Memory B cell (primary cell): ENCODE data around the gene ACR.

ENCODE experiments used
- ATAC-seq: fragments of 150-1000 bp; cut with Tn5 transposase; 2 replicates; pipeline ENCODE4 v1.10.0; 2021; ENCODE audit warnings: low read depth, mild to moderate bottlenecking, moderate library complexity
- DNase-seq, 2 donors: peaks; one replicate each; pipeline ENCODE4 v3.0.0; 2022; ENCODE audit warnings: low spot score in 2 of 2
- H3K27ac Mint-ChIP-seq: one replicate; pipeline ENCODE4 v1.8.0; 2022; ENCODE audit warnings: mild to moderate bottlenecking, moderate library complexity, mixed read lengths
- H3K27me3 Mint-ChIP-seq: one replicate; pipeline ENCODE4 v1.8.0; 2022; ENCODE audit warnings: mixed read lengths
- H3K36me3 Mint-ChIP-seq: one replicate; pipeline ENCODE4 v1.8.0; 2022; ENCODE audit warnings: mild to moderate bottlenecking, mixed read lengths
- H3K4me1 Mint-ChIP-seq: one replicate; pipeline ENCODE4 v1.8.0; 2022; ENCODE audit warnings: mixed read lengths
- H3K4me3 Mint-ChIP-seq: one replicate; pipeline ENCODE4 v1.8.0; 2022; ENCODE audit warnings: mild to moderate bottlenecking, moderate library complexity, mixed read lengths
- H3K9me3 Mint-ChIP-seq: one replicate; pipeline ENCODE4 v1.8.0; 2022; ENCODE audit warnings: mixed read lengths

ACR gene

DNA sequence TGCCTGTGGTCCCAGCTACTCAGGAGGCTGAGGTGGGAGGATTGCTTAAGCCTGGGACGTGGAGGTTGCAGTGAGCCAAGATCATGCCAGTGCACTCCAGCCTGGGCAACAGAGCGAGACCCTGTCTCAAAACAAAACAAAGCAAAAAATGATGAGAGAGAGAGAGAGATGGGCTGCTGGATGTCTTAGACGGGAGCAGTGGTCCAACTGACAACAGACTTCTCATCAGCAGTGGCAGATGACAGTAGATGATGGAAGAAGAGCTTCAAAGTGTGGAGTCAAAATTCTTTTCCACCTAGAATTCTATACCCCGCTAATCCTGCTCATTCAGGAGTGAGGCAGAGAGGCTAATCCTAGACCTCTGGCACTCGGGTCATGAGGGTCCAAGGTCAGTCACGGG is 29.0 kb upstream of the ACR start:
- Mint-ChIP-seq H3K4me1 (no peaks in the 10 kb centered on the region), H3K9me3 (no peaks in the 10 kb centered on the region), H3K27me3 (peaks cover 19% of the 10 kb centered on the region), H3K4me3 (no peak overlapping the region), H3K27ac (no peak overlapping the region), H3K36me3 (no peaks in the 10 kb centered on the region)
- ATAC-seq: no peak
- no peak for DNase-seq

DNA sequence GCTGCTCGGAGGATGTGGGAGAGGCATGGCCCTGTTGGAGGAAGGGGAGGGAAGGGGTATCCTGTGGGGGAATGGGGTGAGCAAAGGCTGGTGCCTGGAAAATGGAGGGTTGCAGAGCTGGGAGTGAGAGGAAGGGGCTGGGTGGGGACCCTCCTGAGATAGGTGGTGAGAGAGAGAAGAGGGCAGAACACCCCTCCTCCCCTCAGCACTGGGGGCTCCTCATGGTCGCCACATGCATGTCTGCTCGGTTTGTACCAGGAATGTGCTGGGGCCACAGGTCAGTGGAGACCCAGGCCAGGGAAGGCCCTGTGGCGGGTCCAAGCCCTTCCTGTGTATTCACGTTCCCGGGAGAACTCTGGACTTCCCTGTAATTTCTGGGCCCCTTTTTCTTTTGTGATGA is 27.8 kb upstream of the ACR start:
- H3K36me3 Mint-ChIP-seq: no peaks in the 10 kb centered on the region
- H3K27me3 Mint-ChIP-seq: peaks cover 19% of the 10 kb centered on the region
- H3K4me3 Mint-ChIP-seq: no peak overlapping the region
- H3K27ac Mint-ChIP-seq: no peak overlapping the region
- no peaks in the 10 kb centered on the region for H3K9me3 Mint-ChIP-seq
- ATAC-seq (no peak), DNase-seq (no peak)
- no peaks in the 10 kb centered on the region for H3K4me1 Mint-ChIP-seq

DNA sequence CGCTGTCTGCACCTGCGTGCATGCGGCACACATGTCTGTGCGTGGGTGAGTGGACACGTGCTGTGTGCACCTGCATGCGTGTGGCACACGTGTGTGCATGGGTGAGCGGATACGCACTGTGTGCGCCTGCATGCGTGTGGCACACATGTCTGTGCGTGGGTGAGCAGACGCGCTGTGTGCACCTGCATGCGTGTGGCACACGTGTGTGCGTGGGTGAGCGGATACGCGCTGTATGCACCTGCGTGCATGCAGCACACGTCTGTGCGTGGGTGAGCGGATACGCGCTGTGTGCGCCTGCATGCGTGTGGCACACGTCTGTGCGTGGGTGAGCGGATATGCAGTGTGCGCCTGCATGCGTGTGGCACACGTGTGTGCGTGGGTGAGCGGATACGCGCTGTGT is 27.1 kb upstream of the ACR start:
- Mint-ChIP-seq H3K4me3 (no peak overlapping the region), H3K36me3 (no peaks in the 10 kb centered on the region), H3K27me3 (peaks cover 20% of the 10 kb centered on the region), H3K27ac (no peak overlapping the region), H3K9me3 (no peaks in the 10 kb centered on the region), H3K4me1 (no peaks in the 10 kb centered on the region)
- ATAC-seq (no peak), DNase-seq (no peak)

DNA sequence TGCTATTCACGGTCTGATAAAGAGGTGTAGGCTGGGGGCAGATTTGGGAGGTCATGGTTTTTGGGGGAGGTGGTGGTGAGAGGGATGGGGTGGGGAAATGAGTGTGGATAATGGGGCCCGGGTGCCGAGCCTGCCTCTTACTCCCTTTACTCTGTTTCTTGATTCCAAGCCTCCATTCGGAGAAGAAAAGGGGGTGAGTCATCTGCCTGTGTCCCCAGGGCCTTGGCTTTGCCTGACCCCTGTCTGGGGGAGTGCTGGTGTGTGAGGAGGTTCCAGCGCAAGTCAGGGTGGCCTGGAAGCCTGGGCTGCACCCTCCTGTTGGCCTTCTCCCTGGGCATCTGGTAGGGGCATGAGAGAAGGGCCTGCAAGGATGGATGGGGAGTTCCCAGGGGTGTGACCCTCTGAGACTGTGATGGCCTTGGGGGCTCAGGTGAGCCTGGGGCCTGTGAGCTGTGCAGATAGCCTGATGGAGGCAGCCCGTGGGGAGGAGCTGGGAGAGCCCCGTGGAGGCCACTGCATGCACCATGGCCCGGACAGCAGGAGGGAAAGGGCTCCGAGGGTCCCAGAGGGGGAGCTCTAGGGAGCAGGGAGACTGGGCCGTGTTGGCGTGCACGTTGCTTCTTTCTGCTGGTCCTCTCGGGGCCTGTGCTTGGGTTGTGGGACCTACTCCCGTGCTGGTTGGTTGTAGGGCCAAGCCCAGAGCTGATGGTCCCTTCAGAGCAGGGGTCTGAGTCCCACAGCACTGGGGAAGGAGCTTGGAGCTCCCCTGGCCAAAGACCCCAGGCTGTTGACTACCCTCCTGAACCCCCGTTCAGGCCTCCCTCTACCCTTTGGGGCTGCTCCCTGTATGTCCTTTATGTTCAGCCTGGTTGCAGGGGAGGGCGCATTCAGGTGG is 26.3 kb upstream of the ACR start:
- DNase-seq: no peak
- Mint-ChIP-seq H3K4me1 (no peaks in the 10 kb centered on the region), H3K4me3 (no peak overlapping the region), H3K9me3 (no peaks in the 10 kb centered on the region), H3K27ac (no peak overlapping the region), H3K36me3 (no peaks in the 10 kb centered on the region), H3K27me3 (peaks cover 22% of the 10 kb centered on the region)
- ATAC-seq: no peak

DNA sequence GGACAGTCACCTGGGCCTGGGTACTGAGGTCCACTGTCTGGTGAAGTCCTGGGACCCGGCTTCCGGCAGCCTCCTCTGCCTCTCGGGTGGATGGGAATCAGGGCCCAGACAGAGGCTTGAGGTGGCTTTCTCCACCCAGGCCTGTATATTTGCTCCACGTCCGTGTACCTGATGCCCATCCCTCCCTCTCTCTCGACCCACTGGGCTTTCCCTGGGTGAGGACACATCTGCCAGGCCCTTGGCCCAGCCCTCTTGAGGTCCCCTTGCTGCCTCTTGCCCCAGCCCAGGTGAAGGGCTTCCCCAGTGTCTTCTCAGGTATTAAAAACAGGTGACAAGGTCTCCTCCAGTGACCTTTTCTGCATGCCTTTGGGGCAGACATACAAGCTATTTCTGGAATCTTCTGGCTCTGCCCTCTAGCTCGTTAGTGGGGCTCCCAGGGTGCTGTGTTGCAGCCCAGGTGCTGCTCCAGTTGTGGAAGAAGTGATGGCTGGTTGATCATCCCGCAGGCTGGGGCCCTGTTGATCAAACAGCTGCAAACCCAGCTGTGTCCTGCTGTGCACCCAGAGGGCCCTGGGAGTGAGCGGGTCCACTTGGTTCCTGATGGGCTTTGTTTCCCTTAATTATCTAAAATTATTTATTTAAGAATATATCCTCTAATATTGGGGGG is 25.5 kb upstream of the ACR start:
- no peak overlapping the region for H3K27ac Mint-ChIP-seq

DNA sequence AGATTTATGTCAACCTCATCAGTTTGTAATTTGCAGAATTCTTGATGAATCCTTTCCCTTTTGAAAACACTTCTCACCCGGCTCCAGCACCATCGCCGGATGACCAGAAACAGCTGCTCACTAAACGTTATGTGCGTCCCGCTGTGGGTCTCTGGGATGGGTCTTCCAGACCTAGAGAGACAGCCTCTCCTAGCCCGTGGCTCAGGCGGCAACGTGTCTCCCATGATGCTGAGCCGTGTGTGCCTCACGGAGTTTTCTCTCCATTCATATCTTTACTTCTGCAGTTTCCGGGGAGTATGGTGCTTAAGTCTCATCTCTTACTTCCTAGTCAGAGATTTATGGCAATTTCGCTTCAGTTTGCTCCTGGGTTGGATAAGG is 25.0 kb upstream of the ACR start:
- H3K36me3 Mint-ChIP-seq: no peaks in the 10 kb centered on the region
- no peaks in the 10 kb centered on the region for H3K9me3 Mint-ChIP-seq
- peaks cover 26% of the 10 kb centered on the region for H3K27me3 Mint-ChIP-seq
- H3K27ac Mint-ChIP-seq: no peak overlapping the region
- no peak overlapping the region for H3K4me3 Mint-ChIP-seq
- ATAC-seq: no peak
- no peaks in the 10 kb centered on the region for H3K4me1 Mint-ChIP-seq
- no peak for DNase-seq

More for the DNA sequence above, 25.5 kb upstream of the ACR start:
- H3K27me3 Mint-ChIP-seq: peaks cover 23% of the 10 kb centered on the region
- H3K4me1 Mint-ChIP-seq: no peaks in the 10 kb centered on the region
- H3K36me3 Mint-ChIP-seq: no peaks in the 10 kb centered on the region
- no peak for ATAC-seq
- no peaks in the 10 kb centered on the region for H3K9me3 Mint-ChIP-seq
- no peak overlapping the region for H3K4me3 Mint-ChIP-seq
- DNase-seq: no peak

DNA sequence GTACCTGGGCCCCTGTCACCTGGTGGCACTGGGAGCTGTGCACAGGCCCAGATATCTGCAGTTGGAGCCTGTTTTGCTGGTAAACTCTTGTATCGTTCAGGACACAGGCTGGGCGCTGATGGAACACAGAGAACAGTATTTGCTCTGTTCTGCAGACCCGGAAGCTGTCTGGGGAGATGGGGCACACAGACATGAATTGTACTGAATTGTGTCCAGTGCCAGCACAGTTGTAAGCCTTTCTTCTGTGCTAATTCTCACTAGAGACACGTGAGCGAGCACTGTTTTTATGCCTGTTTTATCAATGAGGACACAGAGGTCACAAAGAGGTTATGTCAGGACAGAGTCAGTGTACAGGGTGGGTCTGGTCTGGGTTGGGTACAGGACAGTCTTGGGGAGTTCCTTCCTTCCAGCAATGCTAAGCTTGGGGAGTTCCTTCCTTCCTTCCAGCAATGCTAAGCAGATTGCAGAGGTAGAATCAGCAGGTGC is 24.4 kb upstream of the ACR start:
- Mint-ChIP-seq H3K27ac (no peak overlapping the region), H3K4me3 (no peak overlapping the region), H3K36me3 (no peaks in the 10 kb centered on the region), H3K4me1 (no peaks in the 10 kb centered on the region), H3K9me3 (no peaks in the 10 kb centered on the region), H3K27me3 (peaks cover 23% of the 10 kb centered on the region)
- DNase-seq: no peak
- ATAC-seq: no peak

DNA sequence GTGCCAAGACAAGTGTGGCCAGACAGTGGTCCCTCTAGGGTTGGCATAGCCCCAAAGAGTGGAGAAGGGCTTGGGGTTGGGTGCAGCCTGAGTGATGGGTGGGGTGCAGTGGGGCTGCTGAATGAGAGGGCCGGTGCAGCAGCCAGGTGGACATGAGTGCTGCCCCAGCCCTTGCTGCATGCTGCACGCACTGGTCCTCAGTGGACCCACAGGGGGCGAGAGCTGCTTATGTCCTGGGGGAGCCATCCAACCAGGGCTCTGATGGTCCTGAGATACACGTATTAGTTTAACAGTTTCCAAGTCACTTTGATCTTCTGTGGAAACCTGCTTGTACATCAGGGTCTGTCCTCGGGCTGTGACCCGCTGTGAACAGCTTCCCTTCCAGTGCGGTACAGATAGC is 23.9 kb upstream of the ACR start:
- DNase-seq (no peak), ATAC-seq (no peak)
- Mint-ChIP-seq H3K36me3 (no peaks in the 10 kb centered on the region), H3K27me3 (peaks cover 22% of the 10 kb centered on the region), H3K4me1 (no peaks in the 10 kb centered on the region), H3K27ac (no peak overlapping the region), H3K9me3 (no peaks in the 10 kb centered on the region), H3K4me3 (no peak overlapping the region)

DNA sequence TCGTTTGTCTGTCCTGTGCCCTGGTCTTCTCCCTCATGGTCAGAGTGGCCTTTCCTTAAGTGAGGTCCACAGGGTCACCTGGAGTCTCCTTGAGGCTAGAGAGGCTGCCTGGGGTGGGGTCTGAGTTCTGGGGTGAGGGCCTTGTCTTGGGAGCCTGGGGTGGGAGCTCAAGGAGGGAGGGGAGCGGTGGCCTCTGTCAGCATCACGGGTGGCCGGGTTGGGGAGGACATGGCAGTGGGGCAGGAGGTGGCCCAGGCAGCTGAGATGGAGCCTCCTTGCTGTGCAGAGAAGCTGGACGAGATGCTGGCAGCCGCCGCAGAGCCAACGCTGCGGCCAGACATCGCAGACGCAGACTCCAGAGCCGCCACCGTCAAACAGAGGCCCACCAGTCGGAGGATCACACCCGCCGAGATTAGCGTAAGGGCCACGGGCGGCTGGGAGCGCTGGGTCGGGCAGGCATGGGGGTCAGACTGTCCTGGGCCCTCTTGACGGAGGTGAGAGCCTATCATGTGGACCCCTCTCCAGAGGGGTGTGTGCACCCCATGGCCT is 23.3 kb upstream of the ACR start:
- Mint-ChIP-seq H3K9me3 (no peaks in the 10 kb centered on the region), H3K27ac (no peak overlapping the region), H3K27me3 (peaks cover 22% of the 10 kb centered on the region), H3K4me1 (no peaks in the 10 kb centered on the region), H3K36me3 (no peaks in the 10 kb centered on the region), H3K4me3 (no peak overlapping the region)
- ATAC-seq (no peak), DNase-seq (no peak)

DNA sequence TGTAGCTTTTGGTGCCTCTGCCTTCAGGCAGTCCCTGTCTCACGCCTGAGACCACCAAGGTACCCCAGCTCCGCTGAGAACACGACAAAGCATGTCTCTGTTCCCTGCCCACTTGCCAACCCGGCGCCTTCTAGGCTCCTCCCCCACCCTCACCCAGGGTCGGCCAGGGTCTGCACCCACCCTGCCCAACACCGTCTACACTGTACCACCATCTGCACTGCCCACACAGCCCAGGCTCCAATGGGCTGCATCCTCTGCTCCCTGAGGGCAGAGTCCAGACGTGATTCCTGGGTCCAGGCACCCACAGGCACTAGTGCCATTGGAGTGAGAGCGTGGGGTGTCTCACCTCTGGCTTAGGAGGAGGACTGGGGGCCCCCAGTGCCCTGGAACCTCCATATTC is 22.8 kb upstream of the ACR start:
- Mint-ChIP-seq H3K9me3 (no peaks in the 10 kb centered on the region), H3K27me3 (peaks cover 22% of the 10 kb centered on the region), H3K4me1 (no peaks in the 10 kb centered on the region), H3K4me3 (no peak overlapping the region), H3K27ac (no peak overlapping the region), H3K36me3 (no peaks in the 10 kb centered on the region)
- ATAC-seq (no peak), DNase-seq (no peak)

DNA sequence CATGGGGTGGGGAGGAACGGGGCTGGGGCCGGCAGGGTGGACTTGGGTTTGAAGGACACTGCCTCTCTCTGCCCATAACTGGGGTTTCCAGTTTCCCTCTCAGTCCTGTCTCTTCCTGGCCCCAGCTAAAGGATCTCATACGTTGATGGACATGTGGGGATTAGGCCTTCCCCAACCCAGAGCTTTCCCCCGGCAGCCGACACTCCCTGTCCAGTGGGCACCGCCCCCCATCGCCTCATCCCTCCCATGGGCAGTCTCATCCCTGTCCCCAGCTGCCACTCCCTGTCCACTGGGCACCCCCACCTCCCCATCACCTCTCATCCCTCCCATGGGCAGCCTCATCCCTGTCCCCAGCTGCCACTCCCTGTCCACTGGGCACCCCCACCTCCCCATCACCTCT is 22.2 kb upstream of the ACR start:
- H3K4me3 Mint-ChIP-seq: no peak overlapping the region
- H3K27me3 Mint-ChIP-seq: peaks cover 20% of the 10 kb centered on the region
- no peak overlapping the region for H3K27ac Mint-ChIP-seq
- H3K4me1 Mint-ChIP-seq: no peaks in the 10 kb centered on the region
- no peak for ATAC-seq
- no peak for DNase-seq
- no peaks in the 10 kb centered on the region for H3K36me3 Mint-ChIP-seq
- H3K9me3 Mint-ChIP-seq: no peaks in the 10 kb centered on the region

DNA sequence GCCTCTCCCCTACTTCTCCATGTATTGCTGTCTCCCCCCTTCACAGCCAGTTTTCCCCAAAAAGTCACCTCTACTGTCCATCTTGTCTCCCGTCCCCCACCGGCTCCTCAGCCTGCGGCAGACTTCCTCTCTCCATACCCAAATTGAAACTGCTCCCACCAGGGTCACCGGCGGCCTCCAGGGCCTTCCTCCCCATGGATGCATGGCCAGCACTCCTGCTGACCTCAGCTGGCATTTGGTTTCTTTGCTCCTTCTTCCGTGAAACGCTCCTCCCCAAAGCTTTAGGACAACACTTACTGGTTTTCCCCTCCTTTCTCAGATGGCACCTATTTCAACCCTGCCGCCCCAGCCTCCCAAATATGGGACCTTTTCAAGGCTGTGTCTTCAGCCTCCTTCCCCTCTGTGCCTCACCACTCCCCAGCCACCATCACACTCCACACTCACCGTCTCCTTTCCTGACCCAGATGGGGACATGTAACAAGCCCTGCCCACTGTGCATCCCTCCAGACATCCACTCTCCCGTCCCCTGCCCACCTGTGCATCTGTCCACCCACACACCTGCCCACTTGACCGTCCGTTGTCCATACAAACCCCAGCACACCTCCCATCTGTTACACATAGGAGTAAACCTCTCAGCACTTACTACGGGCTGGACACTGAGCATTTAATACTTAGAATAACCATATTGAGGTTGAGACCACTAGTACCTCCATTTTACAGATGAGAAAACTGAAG is 21.5 kb upstream of the ACR start:
- H3K27ac Mint-ChIP-seq: no peak overlapping the region
- ATAC-seq (no peak), DNase-seq (no peak)
- H3K36me3 Mint-ChIP-seq: no peaks in the 10 kb centered on the region
- no peaks in the 10 kb centered on the region for H3K4me1 Mint-ChIP-seq
- no peaks in the 10 kb centered on the region for H3K9me3 Mint-ChIP-seq
- no peak overlapping the region for H3K4me3 Mint-ChIP-seq
- peaks cover 17% of the 10 kb centered on the region for H3K27me3 Mint-ChIP-seq

DNA sequence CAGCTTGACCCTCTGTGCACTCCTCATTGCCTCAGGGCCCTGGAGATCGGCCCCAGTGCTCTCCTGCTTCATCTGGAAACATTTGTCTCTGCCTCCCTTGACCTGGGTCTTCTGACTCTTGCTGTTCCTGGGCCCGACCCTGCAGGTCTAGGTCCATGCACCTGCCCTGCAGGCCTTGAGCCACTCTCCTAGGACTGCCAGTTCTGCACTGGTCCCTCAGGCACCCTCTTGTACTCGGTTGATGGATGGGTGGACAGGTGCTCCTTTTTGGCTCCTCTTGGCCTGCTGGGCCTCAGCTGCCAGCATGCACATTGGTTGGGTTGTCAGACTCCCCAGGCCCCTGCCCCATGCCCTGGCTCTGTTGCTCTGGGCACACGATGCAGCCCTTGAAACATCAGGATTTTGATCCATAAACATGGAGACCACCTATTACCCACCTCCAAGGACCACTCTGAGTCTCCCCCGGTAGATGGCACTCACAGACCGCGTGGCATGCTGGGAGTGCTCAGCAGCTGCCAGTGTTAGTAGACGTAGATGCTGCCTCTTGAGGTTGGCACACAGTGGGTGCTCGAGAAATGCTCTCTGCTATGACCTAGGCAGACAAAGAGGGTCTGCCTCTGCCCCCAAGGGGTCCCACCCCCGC is 20.2 kb upstream of the ACR start:
- Mint-ChIP-seq H3K4me1 (no peaks in the 10 kb centered on the region), H3K27me3 (peaks cover 19% of the 10 kb centered on the region), H3K27ac (no peak overlapping the region), H3K4me3 (no peak overlapping the region), H3K9me3 (no peaks in the 10 kb centered on the region), H3K36me3 (no peaks in the 10 kb centered on the region)
- DNase-seq (no peak), ATAC-seq (no peak)

DNA sequence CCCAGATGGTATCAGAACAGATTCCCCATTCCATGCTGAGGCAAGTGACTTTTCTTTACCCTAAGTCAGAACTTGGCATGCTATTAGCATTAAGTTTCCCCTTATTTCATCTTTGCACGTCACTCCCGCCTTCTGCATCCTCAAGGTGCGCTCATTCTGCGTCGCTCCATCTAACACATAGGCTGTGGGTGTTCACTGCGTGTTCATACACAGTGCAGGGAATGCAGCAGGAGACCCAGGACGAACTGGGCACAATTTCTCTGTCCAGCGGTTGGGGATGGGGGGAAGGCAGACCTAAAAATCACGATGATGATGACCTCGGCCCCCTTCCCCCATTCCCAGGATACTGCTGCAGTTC is 19.7 kb upstream of the ACR start:
- H3K27me3 Mint-ChIP-seq: peaks cover 21% of the 10 kb centered on the region
- no peak overlapping the region for H3K27ac Mint-ChIP-seq
- DNase-seq (no peak), ATAC-seq (no peak)
- H3K4me1 Mint-ChIP-seq: no peaks in the 10 kb centered on the region
- H3K4me3 Mint-ChIP-seq: no peak overlapping the region
- no peaks in the 10 kb centered on the region for H3K9me3 Mint-ChIP-seq
- no peaks in the 10 kb centered on the region for H3K36me3 Mint-ChIP-seq
